GM19455 (cell line): ENCODE measurements around the gene PGA3.
"Not testable (repeated sequence)": the region's sequence is repeated elsewhere in the genome, so short reads cannot be mapped to it uniquely, and the experiment has no call there.

Experiments
- ATAC-seq: cut with Tn5 transposase; IDR thresholded peaks from one replicate; pipeline ENCODE4 v1.9.1; 2021; ENCODE audit not compliant: unreplicated experiment

Gene PGA3

DNA sequence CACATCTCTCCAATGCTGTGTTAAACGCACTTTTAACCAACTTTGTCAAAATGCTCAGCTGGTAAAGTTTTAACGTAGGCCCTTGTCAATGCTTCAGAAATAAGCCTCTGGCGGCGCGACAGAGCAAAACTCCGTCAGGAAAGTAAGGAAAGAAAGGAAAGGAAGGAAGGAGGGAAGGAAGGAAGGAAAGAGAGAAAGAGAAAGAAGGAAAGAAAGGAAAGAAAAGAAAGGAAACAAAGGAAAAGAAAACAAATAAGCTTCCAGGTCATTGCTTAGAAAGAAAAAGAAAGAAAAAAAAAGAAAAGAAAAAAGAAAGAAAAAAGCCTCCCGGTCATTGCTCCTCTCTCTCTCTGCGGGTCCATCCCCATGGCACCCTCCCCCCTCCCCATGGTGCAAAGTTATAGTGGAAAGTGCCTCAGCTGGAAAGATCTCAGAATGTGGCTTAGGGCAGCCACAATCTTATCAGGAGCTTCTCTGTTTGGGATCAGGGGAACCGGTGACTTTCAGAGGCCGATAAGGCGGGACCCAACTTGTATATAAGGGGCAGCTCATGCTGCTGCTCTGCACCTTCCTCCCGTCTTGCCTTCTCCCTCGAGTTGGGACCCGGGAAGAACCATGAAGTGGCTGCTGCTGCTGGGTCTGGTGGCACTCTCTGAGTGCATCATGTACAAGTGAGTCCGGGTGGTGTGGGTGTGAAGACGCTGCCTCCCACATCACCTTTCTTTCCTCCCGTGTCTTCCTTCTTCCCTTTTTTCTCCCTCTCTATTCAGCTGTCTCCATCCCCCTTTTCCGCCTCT is at the start of gene PGA3:
PGA3 (plus strand) TSS at position 566 of the 797 bp plus-strand sequence; CDS start at position 616, 50 bp downstream.
- ATAC-seq = not testable (repeated sequence)

- ATAC-seq = no peak
Measured at GRCh38 chr11:61153593-61154095, 49.7 kb upstream of the PGA3 start.

GRCh38 chr11:61154528-61154927 is 48.8 kb upstream of the PGA3 start:
- ATAC-seq = no peak

GRCh38 chr11:61155312-61155711 is 48.0 kb upstream of the PGA3 start:
- ATAC-seq = no peak

DNA sequence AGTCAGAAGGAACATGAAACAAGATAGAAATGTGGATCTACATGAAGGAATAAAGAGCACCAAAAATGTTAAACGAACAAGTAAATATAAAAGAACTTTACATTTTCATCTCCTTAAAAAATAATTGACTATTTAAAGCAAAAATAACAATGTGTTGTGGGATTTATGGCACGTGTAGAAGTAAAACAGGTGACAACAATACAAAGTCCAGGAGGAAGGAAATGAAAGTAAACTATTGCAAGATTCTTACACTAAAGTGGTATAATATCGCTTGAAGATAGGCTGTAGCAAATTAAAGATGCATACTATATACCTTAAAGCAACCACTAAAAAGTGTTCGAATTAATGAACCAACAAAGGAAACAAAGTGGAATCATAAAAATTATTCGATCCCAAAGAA is 47.6 kb upstream of the PGA3 start:
- no peak for ATAC-seq

DNA sequence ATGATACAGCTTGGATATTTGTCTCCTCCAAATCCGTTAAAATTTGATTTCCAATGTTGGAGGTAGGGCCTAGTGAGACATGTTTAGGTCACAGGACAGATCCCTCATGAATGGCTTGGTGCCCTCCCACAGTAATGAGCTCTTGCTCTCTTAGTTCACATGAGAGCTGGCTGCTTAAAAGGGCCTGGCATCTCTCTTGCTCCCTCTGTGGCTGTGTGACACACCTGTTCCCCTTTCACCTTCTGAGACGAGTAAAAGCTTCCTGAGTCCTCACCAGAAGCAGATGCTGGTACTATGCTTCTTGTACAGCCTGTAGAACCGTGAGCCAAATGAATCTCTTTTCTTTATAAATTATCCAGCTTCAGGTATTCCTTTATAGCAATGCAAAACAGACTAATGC is 45.6 kb upstream of the PGA3 start:
- ATAC-seq = no peak

DNA sequence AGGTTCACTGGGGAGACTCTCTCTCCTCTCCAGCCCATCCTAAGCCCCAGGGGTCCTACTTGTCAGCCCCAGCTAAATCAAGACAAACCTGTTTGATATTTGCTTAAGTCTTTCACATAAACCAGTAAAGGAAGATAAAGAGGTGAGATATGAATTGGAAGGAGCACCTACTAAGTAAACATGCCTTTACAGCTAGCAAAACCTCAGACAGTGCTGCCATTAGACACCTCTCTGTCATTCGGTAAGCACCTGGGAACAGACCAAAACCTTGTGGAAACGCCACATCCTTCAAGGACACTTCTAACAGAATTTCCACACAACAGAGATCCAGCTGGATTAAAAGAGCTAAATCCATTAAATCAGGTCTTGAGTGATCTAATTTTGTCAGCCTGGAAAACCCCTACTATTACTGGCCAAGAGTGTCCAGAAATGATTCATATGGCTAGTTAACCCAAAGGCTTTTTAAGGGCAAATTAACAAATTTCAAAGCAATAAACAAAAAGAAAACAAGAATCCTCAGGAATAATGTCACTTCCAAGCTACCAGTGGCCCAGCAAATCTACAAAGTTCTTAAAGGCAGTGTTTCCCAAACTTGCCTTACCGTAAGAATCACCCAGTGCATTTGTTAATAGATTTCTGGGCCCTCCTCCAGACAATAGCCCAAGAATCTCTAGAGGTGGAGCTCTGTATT is 44.5 kb upstream of the PGA3 start:
- ATAC-seq = no peak

GRCh38 chr11:61160487-61161189 is 42.7 kb upstream of the PGA3 start:
- no peak for ATAC-seq

- ATAC-seq = peak; percentile 77
Measured at GRCh38 chr11:61161190-61162091, 41.9 kb upstream of the PGA3 start, which contains the start of gene VPS37C. VPS37C (minus strand) TSS chr11:61161426; CDS start chr11:61138829, 22,597 bp downstream.

DNA sequence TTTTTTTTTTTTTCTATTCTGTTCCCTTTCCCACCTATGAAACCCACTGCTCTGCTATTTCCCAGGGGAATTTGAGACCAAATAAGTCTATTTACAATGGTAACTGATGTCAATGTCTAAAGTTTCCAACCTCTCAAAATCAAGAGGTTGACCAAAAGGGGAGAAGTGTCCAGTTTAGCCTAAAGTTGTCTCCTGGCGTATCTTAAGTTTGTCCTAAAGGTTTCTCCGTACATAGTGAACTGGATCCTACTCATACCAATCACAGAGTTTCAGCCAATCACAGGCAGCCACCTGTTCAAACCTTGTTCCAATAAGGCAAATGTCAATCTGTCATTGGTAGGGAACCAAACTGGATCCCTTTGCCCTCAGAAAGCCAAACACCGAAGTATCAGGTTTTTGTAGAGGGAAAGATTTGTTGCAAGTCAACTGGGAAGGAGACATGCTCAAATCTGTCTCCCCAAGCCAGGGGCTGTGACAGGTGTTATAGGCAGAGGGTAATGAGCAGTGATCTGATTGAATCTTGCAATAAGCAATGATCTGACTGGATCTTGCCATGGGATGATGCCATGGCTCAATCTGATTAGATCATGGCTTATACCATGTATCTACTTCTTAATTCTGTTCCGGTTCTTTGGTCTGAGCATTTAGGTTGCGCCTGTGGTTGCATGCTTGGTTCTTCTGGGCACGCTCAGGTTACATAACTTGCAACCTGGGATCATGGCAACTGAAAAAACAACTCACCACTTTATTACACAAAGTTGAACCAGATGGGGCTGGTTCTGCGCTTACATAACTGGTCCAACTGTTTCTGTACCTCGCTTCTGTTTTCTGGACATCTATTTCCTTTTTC is 41.0 kb upstream of the PGA3 start:
- no peak for ATAC-seq

DNA sequence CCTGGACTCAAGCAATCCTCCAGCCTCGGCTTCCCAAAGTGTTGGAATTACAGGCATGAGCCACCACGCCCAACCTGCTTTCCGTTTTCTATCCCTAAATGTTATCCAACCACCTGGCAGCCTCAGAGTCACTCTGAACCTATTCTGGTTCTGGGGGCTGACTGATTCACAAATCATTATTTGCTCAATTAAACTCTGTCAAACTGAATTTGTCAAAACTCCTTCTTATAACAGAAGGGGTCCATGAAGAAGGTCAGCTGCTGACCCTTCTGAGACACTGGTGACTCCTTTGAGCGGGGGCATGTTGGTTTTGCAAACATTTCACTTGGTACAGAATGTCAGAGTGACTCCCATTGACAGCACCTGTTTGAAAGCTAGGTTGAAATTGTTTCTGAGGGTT is 40.3 kb upstream of the PGA3 start:
- ATAC-seq = no peak

DNA sequence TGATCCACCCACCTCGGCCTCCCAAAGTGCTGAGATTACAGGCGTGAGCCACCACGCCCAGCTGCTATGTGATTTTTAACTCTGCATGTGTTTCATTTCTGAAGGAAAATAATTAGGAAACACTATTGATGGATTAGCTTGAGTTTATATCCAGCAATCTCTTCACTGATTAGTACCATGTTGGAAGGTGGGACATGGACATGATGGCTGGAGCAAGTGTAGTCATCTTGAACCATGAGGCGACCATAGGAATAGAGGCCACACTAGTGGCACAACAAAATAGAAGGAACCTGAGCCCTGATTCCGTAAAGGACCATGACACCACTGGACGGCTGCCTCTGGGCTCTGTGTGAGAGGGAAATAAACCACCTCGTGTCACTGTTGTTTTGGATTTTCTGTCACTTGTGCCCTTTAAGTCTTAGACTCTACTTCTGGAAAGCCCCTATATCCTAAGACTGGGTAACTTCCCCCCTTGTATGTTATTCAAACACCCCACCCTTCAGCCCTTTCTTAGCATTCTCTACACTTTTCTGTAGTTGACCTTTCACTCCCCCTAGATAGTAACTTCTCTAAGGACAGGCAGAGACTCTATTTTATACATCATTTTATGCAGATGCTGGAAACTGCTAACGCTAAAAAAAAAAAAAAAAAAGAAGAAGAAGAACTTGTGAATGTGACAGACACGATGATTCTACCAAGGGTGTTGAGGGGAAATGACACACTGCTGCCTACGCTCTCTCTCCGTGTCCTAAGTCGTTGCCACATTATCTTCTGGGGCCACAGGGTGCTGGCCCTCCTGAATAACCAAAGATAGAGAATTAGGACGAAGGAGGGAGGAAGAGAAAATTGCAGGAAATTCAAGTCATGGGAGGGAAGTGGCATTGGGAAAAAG is 39.4 kb upstream of the PGA3 start:
- no peak for ATAC-seq

- no peak for ATAC-seq
Measured at GRCh38 chr11:61164606-61165424, 38.5 kb upstream of the PGA3 start.

GRCh38 chr11:61165785-61166184 is 37.5 kb upstream of the PGA3 start:
- ATAC-seq = not testable (repeated sequence)

GRCh38 chr11:61166331-61166730 is 37.0 kb upstream of the PGA3 start:
- not testable (repeated sequence) for ATAC-seq

- no peak for ATAC-seq
Measured at GRCh38 chr11:61168042-61168688, 35.1 kb upstream of the PGA3 start.

DNA sequence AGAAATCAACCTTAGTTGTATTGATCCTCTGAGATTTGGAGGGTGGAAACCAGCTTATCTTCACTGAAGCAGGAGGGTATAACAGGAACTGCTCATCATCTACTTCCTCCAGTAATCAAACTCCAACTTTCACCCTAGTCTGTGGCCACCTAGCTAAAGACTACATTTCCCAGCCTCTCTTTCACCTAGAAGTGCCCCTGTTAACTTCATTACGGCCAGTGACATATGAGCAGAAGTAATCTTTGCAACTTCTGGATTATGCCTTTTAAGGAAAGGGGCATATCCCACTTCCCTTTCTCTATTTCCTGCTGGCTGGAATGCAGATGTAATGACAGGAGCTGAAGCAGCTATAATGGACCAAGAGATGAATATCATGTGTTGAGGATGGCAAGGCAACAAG is 34.5 kb upstream of the PGA3 start:
- no peak for ATAC-seq
